Stimulated activated CD4-positive, alpha-beta T cell treated with anti-CD3 and anti-CD28 coated beads, Interleukin-4, amount 100 ng/mL, for 24 hours (primary cell): ENCODE results near the gene CD19.
"Not testable (repeated sequence)": the region's sequence is repeated elsewhere in the genome, so short reads cannot be mapped to it uniquely, and the experiment has no call there.

Source experiments
- DNase-seq: peaks from one replicate; pipeline ENCODE4 v3.0.0-alpha.2; 2020

The CD19 gene

DNA sequence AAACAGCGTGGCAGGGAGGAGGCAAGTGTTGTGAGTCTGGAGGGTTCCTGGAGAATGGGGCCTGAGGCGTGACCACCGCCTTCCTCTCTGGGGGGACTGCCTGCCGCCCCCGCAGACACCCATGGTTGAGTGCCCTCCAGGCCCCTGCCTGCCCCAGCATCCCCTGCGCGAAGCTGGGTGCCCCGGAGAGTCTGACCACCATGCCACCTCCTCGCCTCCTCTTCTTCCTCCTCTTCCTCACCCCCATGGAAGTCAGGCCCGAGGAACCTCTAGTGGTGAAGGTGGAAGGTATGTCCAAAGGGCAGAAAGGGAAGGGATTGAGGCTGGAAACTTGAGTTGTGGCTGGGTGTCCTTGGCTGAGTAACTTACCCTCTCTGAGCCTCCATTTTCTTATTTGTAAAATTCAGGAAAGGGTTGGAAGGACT lies at the start of gene CD19:
CD19 (plus strand) TSS at position 171 of the 425 bp plus-strand sequence; CDS start at position 201, 30 bp downstream.
- DNase-seq, result no peak

DNA sequence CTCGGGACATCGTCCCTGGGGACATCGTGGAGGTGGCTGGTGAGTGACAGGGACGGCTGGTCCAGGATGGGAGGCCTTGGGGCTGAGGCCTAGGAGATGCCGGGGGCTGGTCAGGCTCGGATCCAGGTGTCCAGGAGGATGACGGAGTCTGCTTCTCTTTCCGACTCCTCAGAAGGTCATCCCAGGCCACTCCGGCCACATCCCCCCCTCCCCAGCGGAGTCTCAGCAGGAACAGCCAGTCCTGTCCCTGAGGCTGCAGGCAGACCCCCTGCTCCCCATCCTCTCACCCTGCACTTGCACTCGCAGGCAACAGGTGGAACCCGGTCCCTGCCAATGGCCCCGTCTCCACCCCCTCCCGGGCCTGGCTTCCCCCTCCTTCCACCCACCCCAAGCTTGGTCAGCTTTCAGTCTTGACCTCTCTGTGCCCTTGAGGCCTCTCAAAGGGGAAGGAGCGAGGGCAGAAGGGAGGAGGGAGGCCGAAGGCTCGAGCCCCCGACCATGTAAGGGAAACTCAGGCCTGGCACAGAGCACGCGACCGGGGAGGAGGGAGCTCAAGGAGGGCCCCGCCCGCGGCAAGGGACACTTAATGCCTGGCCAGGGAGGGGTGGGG lies 49.1 kb upstream of the CD19 start:
- DNase-seq, result no peak

DNA sequence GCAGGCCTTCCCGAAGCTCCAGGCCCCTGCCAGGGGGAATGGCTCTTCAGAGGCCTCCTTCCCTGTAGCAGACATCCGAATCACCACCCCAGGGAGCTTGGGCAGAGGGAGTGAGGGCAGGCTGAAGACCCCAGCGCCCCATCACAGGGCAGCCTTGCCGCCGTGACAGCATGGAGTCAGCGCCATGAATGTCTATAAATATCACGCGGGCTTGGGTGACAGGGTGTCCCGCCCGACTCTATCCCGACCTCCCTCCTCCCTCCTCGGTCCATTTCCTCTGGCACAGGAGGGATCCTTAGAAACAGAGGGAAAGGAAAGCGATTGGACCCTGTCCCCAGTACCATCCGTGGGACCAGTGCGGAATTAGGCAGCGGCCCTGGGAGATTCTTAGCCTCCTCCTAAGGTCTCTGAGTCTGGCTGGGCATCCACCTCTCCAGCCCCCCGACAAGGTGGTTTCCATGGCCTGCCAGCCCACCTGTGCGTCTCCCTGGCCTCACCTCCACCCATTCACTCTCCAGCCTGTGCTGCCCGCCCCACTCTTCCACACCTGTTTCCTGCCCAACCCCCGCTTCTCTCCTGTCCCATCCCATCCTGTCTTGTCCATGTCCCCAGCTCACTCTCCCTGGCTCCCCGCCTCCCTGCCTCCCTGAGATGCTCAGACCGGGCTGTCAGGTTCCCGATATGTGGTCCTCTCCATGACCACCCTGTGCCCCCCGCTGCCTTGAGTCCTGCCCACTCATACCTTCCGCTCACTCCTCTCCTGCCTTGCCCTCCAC lies 48.4 kb upstream of the CD19 start:
- no peak for DNase-seq

DNA sequence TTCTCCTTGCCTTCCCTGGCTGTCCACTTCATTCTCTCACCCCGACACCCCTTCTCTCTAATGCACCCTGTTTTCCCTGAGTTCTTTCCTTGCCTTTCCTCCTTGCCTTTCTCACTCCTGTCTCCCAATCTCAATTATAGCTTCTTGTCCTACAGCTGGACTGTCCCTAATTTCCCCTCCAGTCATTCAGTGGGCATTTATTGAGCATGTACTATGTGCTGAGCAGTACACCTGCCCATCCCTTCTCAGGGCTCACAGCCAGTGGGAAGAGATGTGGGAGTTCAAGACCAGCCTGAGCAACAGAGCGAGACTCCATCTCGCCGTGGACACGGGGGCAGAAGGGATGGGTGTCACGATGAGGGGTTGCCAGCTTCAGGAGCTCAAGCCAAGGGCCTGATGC lies 47.7 kb upstream of the CD19 start:
- no peak for DNase-seq

DNA sequence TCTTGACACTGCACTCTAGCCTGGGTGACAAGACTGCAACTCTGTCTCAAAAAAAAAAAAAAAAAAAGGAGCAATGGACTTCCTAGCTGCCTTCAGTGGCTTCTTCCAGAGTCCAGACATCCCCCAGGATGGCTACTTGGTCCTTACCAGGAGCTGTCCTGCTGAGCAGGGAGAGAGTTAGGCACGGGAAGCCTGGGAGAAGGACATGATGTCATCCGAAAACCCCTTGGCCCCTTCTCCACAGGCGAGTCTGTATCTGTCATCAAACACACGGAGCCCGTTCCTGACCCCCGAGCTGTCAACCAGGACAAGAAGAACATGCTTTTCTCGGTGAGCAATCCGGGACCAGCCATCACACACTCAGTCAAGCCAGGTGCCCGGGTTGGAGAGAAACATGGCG lies 44.8 kb upstream of the CD19 start:
- no peak for DNase-seq

DNA sequence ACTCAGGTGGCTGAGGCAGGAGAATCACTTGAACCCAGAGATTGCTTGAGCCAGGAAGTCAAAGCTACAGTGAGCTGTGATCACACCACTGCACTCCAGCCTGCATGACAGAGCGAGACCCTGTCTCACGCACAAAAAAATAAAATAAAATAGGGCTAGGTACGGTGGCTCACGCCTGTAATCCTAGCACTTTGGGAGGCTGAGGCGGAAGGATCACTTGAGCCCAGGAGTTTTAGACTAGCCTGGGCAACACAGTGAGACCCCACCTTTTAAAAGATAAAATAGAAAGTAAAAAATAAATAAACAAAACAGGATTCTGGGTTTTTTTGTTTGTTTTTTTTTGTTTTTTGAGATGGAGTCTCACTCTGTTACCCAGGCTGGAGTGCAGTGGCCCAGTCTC lies 41.4 kb upstream of the CD19 start:
- not testable (repeated sequence) for DNase-seq

DNA sequence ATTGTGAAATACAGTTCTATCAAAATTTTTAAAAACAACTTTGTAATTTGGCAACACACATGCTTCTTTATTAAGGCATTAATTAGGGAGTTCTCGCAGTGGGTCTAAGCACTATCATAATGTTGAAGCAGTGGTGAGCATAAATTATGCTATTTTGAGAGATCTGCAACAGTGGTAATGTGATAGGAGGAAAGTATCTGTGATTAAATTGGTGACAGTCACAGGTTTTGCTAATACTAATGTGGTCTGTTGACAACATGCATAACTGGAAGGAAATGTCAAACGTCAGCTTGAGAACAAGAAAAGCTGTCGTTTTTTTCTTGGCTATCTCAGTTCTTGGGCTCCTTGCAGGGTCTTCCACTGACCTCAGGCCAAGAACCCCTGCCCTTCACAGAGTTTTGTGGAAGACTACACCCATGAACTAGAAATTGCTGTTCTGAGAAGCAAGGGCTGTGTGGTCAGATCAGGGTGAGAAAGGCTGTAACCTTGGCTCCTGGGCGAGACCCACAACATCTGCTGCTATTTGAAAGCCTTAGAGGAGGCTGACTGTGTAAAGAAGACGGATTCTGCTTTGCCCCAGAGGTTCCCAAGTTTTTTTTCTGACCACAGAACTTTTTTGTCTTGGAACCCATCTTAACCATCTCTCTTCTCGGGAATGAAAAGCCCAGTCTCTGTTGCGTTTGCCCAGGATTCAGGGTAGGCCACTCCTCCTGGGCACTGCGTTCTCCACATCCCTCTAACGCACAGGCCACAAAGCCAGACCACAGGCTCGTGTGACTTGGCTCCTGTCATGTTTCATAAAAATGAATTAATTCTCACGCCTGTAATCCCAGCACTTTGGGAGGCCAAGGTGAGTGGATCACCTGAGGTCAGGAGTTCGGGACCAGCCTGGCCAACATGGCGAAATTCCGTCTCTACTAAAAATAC lies 39.5 kb upstream of the CD19 start:
- no peak for DNase-seq

DNA sequence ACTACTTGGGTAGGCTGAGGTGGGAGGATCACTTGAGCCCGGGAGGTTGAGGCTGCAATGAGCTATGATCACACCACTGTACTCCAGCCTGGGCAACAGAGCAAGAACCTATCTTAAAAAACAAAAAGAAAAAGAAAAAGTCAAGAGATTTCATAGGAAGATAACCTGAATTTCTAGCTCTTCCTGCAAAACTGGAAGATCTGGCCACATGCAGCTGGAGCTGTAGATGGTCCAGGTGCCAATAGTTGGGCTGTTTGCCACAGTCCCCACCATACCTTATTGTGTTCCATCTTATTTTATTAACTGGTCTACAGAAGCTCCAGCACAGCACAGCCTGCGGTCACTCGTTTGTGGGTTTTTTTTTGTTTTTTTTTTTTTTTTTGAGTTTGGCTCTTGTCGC lies 38.5 kb upstream of the CD19 start:
- no peak for DNase-seq

DNA sequence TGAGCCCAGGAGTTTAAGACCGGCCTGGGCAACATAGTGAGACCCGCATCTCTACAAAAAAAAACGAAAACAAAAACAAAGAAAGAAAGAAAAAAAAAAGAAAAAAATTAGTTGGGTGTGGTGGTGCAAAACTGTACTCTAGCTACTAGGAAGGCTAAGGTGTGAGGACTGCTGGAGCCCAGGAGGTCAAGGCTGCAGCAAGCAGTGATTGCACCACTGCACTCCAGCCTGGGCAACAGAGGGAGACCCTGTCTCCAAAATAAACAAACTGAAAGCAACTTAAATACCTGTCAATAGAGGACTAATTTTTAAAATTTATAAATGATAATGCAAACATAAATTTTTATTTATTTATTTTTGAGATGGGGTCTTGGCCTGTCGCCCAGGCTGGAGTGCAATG lies 36.2 kb upstream of the CD19 start:
- DNase-seq, result no peak

DNA sequence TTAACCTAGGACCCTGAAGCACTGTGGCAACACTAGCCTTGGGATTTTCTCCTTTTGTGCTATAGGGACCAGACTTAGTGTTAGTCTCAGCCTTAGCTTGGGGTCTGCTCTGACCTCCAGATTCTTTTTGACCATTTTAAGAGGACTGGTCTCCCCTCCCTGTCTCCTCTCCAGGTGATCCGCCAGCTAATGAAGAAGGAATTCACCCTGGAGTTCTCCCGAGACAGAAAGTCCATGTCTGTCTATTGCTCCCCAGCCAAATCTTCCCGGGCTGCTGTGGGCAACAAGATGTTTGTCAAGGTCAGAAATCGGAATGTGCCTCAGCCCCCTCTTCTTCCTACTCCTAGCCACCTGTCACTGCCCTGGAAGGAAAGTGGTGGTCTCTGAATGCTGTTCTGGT lies 33.9 kb upstream of the CD19 start:
- no peak for DNase-seq

DNA sequence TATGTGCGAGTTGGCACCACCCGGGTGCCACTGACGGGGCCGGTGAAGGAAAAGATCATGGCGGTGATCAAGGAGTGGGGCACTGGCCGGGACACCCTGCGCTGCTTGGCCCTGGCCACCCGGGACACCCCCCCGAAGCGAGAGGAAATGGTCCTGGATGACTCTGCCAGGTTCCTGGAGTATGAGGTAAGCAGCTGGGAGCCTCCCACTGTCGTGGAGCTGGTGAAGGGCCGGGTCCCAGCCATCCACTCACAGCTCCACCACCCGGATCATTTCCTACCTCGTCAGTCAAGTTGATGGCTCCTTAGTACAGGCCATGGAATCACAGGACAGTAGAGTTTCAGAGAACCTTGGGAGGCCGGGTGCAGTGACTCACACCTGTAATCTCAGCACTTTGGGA lies 33.5 kb upstream of the CD19 start:
- no peak for DNase-seq

DNA sequence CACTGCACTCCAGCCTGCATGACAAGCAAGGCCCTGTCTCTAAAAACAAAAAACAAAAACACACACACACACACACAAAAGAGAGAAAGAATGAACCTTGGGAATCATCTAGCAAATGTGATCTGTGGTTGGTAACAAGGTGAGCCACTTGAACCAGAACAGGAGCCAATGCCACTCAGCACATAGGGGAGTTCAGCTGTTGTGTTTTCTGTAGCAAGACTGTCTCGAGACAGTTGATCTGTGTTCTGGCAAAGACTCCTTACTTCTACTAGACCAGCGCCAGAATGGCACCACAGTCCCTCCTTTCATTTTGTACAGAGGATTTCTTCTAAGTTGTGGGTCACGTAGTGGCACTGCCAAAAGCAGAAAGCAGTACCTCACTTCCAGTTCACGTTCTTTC lies 32.8 kb upstream of the CD19 start:
- DNase-seq, result no peak

DNA sequence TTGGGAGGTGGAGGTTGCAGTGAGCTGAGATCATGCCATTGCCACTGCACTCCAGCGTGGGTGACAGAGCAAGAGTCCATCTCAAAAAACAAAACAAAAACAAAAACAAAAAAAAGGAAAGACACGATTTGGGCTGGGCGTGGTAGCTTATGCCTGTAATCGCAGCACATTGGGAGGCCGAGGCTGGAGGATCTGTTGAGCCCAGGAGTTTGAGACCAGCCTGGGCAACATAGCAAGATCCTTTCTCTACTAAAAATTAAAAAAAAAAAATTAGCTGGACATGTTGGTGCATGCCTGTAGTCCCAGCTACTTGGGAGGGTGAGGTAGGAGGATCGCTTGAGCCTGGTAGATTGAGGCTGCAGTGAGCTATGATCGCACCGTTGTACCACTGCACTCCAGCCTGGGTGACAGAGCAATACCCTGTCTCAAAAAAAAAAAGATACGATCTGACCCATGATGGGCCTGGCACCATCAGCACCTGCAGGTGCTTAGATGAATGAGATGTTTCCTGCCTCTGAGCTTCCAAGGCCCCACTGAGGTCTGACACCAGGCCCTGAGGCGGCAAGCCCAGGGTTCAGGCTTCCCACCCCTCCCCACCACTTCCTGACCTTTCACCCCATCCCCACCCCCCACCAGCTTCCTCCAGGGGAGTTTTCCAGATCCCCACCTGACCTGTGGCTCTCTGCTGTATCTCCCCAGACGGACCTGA lies 31.7 kb upstream of the CD19 start:
- DNase-seq, result no peak

DNA sequence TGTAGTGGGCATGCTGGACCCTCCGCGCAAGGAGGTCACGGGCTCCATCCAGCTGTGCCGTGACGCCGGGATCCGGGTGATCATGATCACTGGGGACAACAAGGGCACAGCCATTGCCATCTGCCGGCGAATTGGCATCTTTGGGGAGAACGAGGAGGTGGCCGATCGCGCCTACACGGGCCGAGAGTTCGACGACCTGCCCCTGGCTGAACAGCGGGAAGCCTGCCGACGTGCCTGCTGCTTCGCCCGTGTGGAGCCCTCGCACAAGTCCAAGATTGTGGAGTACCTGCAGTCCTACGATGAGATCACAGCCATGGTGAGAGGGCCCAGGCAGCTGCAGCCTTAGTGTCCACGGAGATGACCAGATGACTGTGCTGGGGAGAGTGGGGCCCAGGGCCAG lies 31.2 kb upstream of the CD19 start:
- no peak for DNase-seq

DNA sequence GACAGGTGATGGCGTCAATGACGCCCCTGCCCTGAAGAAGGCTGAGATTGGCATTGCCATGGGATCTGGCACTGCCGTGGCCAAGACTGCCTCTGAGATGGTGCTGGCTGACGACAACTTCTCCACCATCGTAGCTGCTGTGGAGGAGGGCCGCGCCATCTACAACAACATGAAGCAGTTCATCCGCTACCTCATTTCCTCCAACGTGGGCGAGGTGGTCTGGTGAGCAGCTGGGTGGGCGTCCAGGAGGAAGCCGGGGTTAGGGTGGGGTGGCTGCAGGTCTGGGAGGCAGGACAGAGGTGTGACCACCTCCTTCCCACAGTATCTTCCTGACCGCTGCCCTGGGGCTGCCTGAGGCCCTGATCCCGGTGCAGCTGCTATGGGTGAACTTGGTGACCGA lies 29.9 kb upstream of the CD19 start:
- no peak for DNase-seq

DNA sequence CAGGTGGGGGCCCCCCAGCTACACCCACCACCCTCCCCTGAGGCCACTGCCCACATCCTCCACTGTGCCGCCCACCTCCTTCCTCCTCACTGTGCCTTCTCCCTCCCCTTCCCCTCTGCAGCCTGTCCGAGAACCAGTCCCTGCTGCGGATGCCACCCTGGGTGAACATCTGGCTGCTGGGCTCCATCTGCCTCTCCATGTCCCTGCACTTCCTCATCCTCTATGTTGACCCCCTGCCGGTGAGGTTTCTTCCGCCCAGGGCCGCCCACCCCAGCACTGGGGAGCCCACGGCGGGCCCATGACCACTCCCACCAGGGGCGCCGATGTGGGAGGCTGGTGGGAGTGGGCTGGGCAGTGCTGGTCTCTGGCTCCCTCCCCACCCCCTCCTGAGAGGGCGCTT lies 28.9 kb upstream of the CD19 start:
- no peak for DNase-seq

DNA sequence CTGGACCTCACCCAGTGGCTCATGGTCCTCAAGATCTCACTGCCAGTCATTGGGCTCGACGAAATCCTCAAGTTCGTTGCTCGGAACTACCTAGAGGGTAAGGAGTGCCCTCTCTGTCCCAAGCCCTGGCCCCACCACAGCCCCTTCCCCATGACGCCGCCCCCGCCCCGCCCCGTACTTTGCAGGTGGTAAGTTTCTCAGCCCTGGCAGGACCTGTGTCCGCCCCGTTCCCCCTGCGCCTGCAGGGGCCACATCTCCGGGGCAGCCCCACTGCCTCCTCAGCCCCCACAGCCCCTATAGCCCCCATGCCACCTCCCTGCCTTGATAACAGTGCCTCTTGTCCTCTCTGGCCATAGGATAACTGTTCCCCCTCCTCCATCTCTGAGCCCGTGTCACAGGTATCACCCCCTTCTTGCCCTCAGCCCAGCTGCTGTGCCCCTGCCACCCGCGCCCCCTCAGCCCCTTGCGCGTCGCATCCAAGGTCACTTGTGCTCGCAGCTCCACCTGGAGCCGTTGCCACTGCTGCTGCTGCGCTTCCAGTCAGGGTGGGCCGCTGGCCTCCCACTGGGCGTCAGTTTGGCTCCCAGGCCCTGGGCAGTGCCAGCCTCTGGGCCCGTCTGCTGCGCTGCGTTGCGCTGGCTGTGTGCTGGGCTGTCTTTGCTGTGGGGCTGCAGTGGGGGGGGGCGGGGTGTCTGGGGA lies 28.3 kb upstream of the CD19 start:
- DNase-seq, result no peak

DNA sequence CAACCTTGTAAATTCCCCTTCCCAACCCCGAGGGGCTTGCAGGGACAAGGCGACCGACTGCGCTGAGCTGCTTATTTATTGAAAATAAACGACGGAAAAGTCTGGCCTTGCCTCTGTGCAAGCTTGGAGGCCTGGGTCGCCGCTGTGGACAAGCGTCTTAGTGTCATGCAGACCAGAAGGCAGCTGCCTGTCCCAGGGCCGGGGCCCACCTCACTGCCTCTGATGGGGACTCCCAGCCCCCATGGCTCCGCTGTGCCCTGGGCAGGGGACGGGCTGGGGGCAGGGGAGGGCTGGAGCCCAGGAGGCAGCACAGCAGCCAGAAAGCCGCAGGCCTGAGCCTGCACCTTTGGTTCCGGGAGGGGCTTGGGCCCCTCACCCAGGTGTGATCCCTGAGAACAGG lies 27.4 kb upstream of the CD19 start:
- DNase-seq, result no peak

DNA sequence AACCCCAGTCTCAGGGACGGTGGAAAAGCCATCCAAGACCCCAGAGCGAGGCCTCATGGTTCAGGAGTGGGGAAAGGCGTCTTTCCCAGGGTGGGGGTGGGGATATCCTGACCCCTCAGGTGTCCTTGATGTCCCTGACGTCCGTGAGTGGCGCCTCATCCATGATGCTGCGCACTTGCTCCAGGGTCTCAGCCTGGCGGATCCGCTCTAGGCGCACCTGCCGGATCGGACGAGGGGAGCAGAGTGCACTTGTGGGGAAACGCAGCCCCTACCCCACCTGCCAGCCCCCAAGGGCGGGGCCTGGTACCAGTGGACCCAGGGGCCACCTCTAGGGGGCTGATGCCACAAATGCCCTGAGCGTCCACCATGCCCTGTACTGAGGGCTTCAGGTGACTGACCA lies 26.9 kb upstream of the CD19 start:
- no peak for DNase-seq

DNA sequence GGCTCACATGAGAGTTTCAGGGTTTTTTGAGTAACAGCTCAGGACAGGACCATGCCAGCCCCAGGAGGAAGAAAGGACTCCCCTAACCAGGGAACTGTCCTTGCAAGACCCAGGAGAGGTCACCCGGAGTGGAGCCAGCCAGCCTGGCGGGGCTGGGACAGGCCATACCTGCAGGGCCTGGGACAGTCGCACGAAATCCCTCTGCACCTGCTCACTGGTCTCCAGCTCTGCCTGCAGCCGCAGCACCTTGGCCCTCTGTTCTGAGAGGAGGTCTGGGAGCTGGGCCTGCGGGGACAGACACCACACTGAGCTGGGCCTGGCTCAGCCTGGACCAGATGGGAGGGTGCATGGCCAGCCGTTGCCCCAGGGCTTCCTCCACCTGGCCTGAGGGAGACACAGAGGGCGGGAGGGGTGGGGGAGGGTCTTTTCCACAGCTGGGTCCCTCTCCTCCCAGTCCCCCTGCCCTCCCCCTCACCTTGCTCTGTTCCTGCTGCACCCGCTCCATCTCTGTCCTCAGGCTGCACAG lies 26.5 kb upstream of the CD19 start:
- DNase-seq, result no peak

DNA sequence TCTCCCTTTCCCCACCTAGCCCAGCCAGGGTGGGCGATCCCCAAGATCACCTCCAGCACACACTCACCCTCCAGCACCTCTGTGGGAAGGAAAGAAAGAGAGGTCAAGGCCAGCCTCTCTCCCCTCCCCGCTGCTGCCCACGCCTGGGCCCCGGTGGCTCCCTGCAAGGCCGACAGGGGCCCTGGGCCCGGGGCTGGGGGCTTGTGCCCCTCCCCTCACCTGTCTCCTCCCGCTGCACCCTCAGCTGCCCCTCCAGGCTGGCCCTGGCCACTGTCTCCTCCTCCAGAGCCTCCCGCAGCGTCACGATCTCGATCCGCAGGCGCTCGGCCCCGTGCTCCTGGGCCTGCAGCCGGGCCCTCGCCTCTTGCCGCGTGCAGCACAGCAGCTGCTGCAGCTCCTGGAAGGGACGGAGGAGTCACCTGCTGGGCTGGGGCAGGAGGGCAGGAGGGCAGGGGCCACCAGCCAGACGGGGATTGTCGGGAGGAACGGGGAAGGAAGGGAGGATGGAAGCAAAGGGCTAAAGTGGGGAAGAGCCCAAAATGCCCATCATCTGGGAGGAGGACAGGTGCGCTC lies 25.9 kb upstream of the CD19 start:
- DNase-seq, result no peak
